HFFc6 (cell line): Measurements from ENCODE around the gene SUFU. TPM values are rescaled to one million over a fixed set of nuclear protein-coding genes. Genes with fewer than 3 reads are reported as not detected.

Experiments used
- DNase-seq: peaks from one replicate; pipeline ENCODE4 v3.0.0-alpha.2; 2018
- H3K27ac Mint-ChIP-seq: 2 replicates; pipeline ENCODE4 v1.8.0; 2020; ENCODE audit warnings: mild to moderate bottlenecking, mixed read lengths
- H3K27me3 Mint-ChIP-seq: 2 replicates; pipeline ENCODE4 v1.8.0; 2021; ENCODE audit warnings: mild to moderate bottlenecking, moderate library complexity, mixed read lengths; ENCODE audit not compliant: insufficient read depth
- H3K36me3 Mint-ChIP-seq: 2 replicates; pipeline ENCODE4 v1.8.0; 2021; ENCODE audit warnings: low read depth, mixed read lengths
- H3K4me1 Mint-ChIP-seq: 2 replicates; pipeline ENCODE4 v1.8.0; 2020; ENCODE audit warnings: low read depth, mixed read lengths
- H3K4me3 Mint-ChIP-seq: 2 replicates; pipeline ENCODE4 v1.8.0; 2020; ENCODE audit warnings: mild to moderate bottlenecking, moderate library complexity, mixed read lengths
- H3K9me3 Mint-ChIP-seq: 2 replicates; pipeline ENCODE4 v1.8.0; 2020; ENCODE audit warnings: mild to moderate bottlenecking, mixed read lengths
- CTCF ChIP-seq: fragments of 200-600 bp; sonication (generic); IDR thresholded peaks from 2 replicates; pipeline ENCODE4 v1.5.0; 2021; ENCODE audit warnings: antibody characterized with exemption, mild to moderate bottlenecking
- total RNA-seq, 6 experiments: library from RNA; stranded (reverse); fragmentation: NEBNext Ultra II Directional; extraction: Animal tissue kit (Norgen Biotek cat#: 25700); gene quantifications; 2 replicates in 1 of 6; 3 replicates in 5 of 6; pipeline ENCODE4 v1.2.3, GENCODE V29; 2021

Gene SUFU
- total RNA-seq, 6 experiments from 2014 or later = 12.8 to 16.8 (median 15.2) TPM

- DNase-seq = no peak
- peaks cover 70% of the 10 kb centered on the region for H3K4me1 Mint-ChIP-seq
Observed at GRCh38 chr10:102675011-102675665, 171.4 kb downstream of the SUFU start.

GRCh38 chr10:102675666-102676533, 172.1 kb downstream of the SUFU start:
- H3K27ac Mint-ChIP-seq = peak overlapping the region; percentile 96

More at GRCh38 chr10:102675011-102675665, 171.4 kb downstream of the SUFU start:
- peaks cover 6% of the 10 kb centered on the region for H3K27me3 Mint-ChIP-seq
- H3K36me3 Mint-ChIP-seq = no peaks in the 10 kb centered on the region
- H3K27ac Mint-ChIP-seq = peak overlapping the region; percentile 96
- peak overlapping the region; percentile 88 for H3K4me3 Mint-ChIP-seq
- no peaks in the 10 kb centered on the region for H3K9me3 Mint-ChIP-seq
- TF ChIP-seq CTCF = no peak

GRCh38 chr10:102676534-102677315, 173.0 kb downstream of the SUFU start:
- TF ChIP-seq CTCF = no peak
- H3K27me3 Mint-ChIP-seq = peaks cover 6% of the 10 kb centered on the region

More at GRCh38 chr10:102675666-102676533, 172.1 kb downstream of the SUFU start:
- H3K4me3 Mint-ChIP-seq = peak overlapping the region; percentile 88
- H3K36me3 Mint-ChIP-seq = no peaks in the 10 kb centered on the region
- H3K27me3 Mint-ChIP-seq = peaks cover 6% of the 10 kb centered on the region
- DNase-seq = peak; percentile 93
- no peak for TF ChIP-seq CTCF
- no peaks in the 10 kb centered on the region for H3K9me3 Mint-ChIP-seq
- peaks cover 63% of the 10 kb centered on the region for H3K4me1 Mint-ChIP-seq

GRCh38 chr10:102677331-102678067, 173.7 kb downstream of the SUFU start:
- no peak for DNase-seq
- H3K4me3 Mint-ChIP-seq = peak overlapping the region; percentile 88
- no peak for TF ChIP-seq CTCF

More at GRCh38 chr10:102676534-102677315, 173.0 kb downstream of the SUFU start:
- DNase-seq = no peak
- Mint-ChIP-seq H3K36me3 (no peaks in the 10 kb centered on the region), H3K9me3 (no peaks in the 10 kb centered on the region), H3K4me3 (peak overlapping the region; percentile 88), H3K27ac (peak overlapping the region; percentile 96), H3K4me1 (peaks cover 63% of the 10 kb centered on the region)

GRCh38 chr10:102678068-102678400, 174.3 kb downstream of the SUFU start:
- Mint-ChIP-seq H3K27ac (no peak overlapping the region), H3K4me1 (peaks cover 62% of the 10 kb centered on the region), H3K27me3 (peaks cover 2% of the 10 kb centered on the region; the same call in 1 of the 2 replicates), H3K36me3 (no peaks in the 10 kb centered on the region), H3K9me3 (no peaks in the 10 kb centered on the region), H3K4me3 (no peak overlapping the region)
- no peak for DNase-seq
- TF ChIP-seq CTCF = no peak

More at GRCh38 chr10:102677331-102678067, 173.7 kb downstream of the SUFU start:
- peaks cover 63% of the 10 kb centered on the region for H3K4me1 Mint-ChIP-seq
- peaks cover 2% of the 10 kb centered on the region; the same call in 1 of the 2 replicates for H3K27me3 Mint-ChIP-seq
- H3K36me3 Mint-ChIP-seq = no peaks in the 10 kb centered on the region
- no peaks in the 10 kb centered on the region for H3K9me3 Mint-ChIP-seq
- H3K27ac Mint-ChIP-seq = peak overlapping the region; percentile 96
